SK-N-SH (cell line): ENCODE results near the gene POLD4. TPM values are rescaled to one million over a fixed set of nuclear protein-coding genes. Genes with fewer than 3 reads are reported as not detected.

Experiments
- CHD2 ChIP-seq: fragments of 150-350 bp; IDR thresholded peaks from 2 replicates; pipeline ENCODE4 v1.6.1; 2018; ENCODE audit warnings: low read length; ENCODE audit not compliant: partially characterized antibody
- EP300 ChIP-seq, 2 experiments: IDR thresholded peaks; 2 replicates each; pipeline versions ENCODE4 v1.4.0 to v1.6.1; 2012; ENCODE audit warnings: borderline replicate concordance in 1 of 2, low read depth in 1 of 2, low read length in 1 of 2
- FOXJ3 ChIP-seq: sonication (generic); formaldehyde crosslinking; IDR thresholded peaks from 2 replicates; pipeline ENCODE4 v1.5.1; 2020; ENCODE audit warnings: mild to moderate bottlenecking, missing genetic modification reagents
- GATA2 ChIP-seq: sonication (generic); formaldehyde crosslinking; IDR thresholded peaks from 2 replicates; pipeline ENCODE4 v1.5.0; 2020; ENCODE audit warnings: mild to moderate bottlenecking, missing genetic modification reagents
- MEF2A ChIP-seq: IDR thresholded peaks from 2 replicates; pipeline ENCODE4 v1.4.0; 2012; ENCODE audit warnings: low read depth, borderline replicate concordance
- MXI1 ChIP-seq: IDR thresholded peaks from 2 replicates; pipeline ENCODE4 v1.6.1; 2012; ENCODE audit warnings: mild to moderate bottlenecking, low read depth, low read length, improper control_type of control experiment
- RAD21 ChIP-seq: IDR thresholded peaks from 2 replicates; pipeline ENCODE4 v1.6.1; 2012; ENCODE audit warnings: mild to moderate bottlenecking, low read length
- SMC3 ChIP-seq: IDR thresholded peaks from 2 replicates; pipeline ENCODE4 v1.6.1; 2012; ENCODE audit warnings: low read depth, low read length, improper control_type of control experiment
- polyA plus RNA-seq, 3 experiments: library from polyadenylated mRNA; depleted of rRNA; stranded (reverse); fragments of >200 nt; gene quantifications; 2 replicates each; pipeline ENCODE4 v1.2.3, GENCODE V29; 2012
- TF ChIP-seq, protein P1 (sequence below): IDR thresholded peaks from 2 replicates; pipeline ENCODE4 v1.4.0; 2012; ENCODE audit warnings: low read depth, borderline replicate concordance
- TF ChIP-seq, protein P2 (sequence below): IDR thresholded peaks from 2 replicates; pipeline ENCODE4 v1.4.0; 2012; ENCODE audit warnings: low read depth, borderline replicate concordance
- TF ChIP-seq, protein P3 (sequence below): IDR thresholded peaks from 2 replicates; pipeline ENCODE4 v1.6.1; 2012; ENCODE audit warnings: mild to moderate bottlenecking, low read depth, low read length, moderate library complexity
- TF ChIP-seq, protein P4 (sequence below): IDR thresholded peaks from 2 replicates; pipeline ENCODE4 v1.4.0; 2012; ENCODE audit warnings: low read depth
- TF ChIP-seq, protein P5 (sequence below): fragments of 200-600 bp; sonication (generic); IDR thresholded peaks from 2 replicates; pipeline ENCODE4 v1.6.1; 2017; ENCODE audit warnings: antibody characterized with exemption, mild to moderate bottlenecking, moderate library complexity
- TF ChIP-seq, protein P6 (sequence below): fragments of 150-350 bp; IDR thresholded peaks from 2 replicates; pipeline ENCODE4 v1.6.1; 2017; ENCODE audit warnings: antibody characterized with exemption, low read length, low read depth, borderline replicate concordance

POLD4 gene
- polyA plus RNA-seq, 1 of the 3 experiments (the other 2 are of a cell fraction), result 80.4 TPM

DNA sequence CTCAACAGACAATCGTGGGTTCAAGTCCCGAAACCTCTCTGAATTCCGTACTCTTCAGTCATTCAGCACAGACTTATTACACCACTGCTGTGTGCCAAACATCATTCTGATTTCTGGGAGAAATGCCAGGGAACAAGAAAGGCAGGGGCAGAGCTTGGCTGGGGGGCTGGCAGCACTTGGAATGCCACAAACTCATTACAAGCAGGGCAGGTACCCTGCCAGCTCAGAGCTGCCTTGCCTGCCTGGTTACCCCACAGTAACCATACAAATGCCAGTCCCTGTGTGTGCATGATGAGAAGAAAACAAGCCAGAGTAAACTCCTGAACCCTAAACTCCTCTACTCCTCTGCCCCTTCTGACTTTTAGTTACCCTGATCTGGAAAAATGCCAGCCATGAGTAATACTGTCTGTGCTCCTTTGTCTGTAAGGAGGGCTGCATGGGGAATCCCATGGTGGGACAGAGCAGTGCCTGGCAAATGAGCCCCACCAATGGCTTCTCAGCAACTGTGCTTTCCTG, 31.6 kb upstream of the POLD4 start (continued):
- no peak for TF ChIP-seq MXI1
- TF ChIP-seq SMC3, result no peak
- TF ChIP-seq, protein P1, sequence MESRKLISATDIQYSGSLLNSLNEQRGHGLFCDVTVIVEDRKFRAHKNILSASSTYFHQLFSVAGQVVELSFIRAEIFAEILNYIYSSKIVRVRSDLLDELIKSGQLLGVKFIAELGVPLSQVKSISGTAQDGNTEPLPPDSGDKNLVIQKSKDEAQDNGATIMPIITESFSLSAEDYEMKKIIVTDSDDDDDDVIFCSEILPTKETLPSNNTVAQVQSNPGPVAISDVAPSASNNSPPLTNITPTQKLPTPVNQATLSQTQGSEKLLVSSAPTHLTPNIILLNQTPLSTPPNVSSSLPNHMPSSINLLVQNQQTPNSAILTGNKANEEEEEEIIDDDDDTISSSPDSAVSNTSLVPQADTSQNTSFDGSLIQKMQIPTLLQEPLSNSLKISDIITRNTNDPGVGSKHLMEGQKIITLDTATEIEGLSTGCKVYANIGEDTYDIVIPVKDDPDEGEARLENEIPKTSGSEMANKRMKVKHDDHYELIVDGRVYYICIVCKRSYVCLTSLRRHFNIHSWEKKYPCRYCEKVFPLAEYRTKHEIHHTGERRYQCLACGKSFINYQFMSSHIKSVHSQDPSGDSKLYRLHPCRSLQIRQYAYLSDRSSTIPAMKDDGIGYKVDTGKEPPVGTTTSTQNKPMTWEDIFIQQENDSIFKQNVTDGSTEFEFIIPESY, result no peak
- TF ChIP-seq, protein P2, sequence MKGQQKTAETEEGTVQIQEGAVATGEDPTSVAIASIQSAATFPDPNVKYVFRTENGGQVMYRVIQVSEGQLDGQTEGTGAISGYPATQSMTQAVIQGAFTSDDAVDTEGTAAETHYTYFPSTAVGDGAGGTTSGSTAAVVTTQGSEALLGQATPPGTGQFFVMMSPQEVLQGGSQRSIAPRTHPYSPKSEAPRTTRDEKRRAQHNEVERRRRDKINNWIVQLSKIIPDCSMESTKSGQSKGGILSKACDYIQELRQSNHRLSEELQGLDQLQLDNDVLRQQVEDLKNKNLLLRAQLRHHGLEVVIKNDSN, result no peak
- TF ChIP-seq GATA2 (CRISPR knock-in tag), result no peak
- TF ChIP-seq EP300 (IDR thresholded peaks at IDR 0.05; ENCODE audit: borderline replicate concordance in 1 of 2, low read depth in 1 of 2, low read length in 1 of 2), result no peak
- TF ChIP-seq MEF2A, result no peak
- no peak for TF ChIP-seq CHD2
- TF ChIP-seq, protein P3, sequence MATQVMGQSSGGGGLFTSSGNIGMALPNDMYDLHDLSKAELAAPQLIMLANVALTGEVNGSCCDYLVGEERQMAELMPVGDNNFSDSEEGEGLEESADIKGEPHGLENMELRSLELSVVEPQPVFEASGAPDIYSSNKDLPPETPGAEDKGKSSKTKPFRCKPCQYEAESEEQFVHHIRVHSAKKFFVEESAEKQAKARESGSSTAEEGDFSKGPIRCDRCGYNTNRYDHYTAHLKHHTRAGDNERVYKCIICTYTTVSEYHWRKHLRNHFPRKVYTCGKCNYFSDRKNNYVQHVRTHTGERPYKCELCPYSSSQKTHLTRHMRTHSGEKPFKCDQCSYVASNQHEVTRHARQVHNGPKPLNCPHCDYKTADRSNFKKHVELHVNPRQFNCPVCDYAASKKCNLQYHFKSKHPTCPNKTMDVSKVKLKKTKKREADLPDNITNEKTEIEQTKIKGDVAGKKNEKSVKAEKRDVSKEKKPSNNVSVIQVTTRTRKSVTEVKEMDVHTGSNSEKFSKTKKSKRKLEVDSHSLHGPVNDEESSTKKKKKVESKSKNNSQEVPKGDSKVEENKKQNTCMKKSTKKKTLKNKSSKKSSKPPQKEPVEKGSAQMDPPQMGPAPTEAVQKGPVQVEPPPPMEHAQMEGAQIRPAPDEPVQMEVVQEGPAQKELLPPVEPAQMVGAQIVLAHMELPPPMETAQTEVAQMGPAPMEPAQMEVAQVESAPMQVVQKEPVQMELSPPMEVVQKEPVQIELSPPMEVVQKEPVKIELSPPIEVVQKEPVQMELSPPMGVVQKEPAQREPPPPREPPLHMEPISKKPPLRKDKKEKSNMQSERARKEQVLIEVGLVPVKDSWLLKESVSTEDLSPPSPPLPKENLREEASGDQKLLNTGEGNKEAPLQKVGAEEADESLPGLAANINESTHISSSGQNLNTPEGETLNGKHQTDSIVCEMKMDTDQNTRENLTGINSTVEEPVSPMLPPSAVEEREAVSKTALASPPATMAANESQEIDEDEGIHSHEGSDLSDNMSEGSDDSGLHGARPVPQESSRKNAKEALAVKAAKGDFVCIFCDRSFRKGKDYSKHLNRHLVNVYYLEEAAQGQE, result no peak
- TF ChIP-seq, protein P4, sequence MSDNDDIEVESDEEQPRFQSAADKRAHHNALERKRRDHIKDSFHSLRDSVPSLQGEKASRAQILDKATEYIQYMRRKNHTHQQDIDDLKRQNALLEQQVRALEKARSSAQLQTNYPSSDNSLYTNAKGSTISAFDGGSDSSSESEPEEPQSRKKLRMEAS, result no peak
- no peak for TF ChIP-seq RAD21
- TF ChIP-seq, protein P5, sequence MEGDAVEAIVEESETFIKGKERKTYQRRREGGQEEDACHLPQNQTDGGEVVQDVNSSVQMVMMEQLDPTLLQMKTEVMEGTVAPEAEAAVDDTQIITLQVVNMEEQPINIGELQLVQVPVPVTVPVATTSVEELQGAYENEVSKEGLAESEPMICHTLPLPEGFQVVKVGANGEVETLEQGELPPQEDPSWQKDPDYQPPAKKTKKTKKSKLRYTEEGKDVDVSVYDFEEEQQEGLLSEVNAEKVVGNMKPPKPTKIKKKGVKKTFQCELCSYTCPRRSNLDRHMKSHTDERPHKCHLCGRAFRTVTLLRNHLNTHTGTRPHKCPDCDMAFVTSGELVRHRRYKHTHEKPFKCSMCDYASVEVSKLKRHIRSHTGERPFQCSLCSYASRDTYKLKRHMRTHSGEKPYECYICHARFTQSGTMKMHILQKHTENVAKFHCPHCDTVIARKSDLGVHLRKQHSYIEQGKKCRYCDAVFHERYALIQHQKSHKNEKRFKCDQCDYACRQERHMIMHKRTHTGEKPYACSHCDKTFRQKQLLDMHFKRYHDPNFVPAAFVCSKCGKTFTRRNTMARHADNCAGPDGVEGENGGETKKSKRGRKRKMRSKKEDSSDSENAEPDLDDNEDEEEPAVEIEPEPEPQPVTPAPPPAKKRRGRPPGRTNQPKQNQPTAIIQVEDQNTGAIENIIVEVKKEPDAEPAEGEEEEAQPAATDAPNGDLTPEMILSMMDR, result no peak
- TF ChIP-seq, protein P6, sequence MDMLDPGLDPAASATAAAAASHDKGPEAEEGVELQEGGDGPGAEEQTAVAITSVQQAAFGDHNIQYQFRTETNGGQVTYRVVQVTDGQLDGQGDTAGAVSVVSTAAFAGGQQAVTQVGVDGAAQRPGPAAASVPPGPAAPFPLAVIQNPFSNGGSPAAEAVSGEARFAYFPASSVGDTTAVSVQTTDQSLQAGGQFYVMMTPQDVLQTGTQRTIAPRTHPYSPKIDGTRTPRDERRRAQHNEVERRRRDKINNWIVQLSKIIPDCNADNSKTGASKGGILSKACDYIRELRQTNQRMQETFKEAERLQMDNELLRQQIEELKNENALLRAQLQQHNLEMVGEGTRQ, result no peak
- no peak for TF ChIP-seq FOXJ3 (CRISPR knock-in tag)
